OCI-LY7 (cell line): Measurements from ENCODE around the gene CS.

ENCODE experiments used
- CTCF ChIP-seq: fragments of 200-600 bp; sonication (generic); conservative IDR thresholded peaks from 2 replicates; pipeline ENCODE4 v1.5.1; 2014; ENCODE audit warnings: mild to moderate bottlenecking, antibody characterized with exemption, low read length, moderate library complexity, mixed read lengths
- EZH2phosphoT487 ChIP-seq: fragments of 200-600 bp; sonication (generic); IDR thresholded peaks from 2 replicates; pipeline ENCODE4 v1.6.1; 2018; ENCODE audit warnings: low read depth, borderline replicate concordance, mild to moderate bottlenecking, mixed run types, antibody characterized with exemption, low read length, moderate library complexity, mixed read lengths

GRCh38 chr12:56321027-56321426, 20.9 kb upstream of the CS start:
- no peak for TF ChIP-seq CTCF
- TF ChIP-seq EZH2phosphoT487 = no peak
